GM12801 (cell line): Measurements from ENCODE around the gene IL23A.

Experiments used
- TF ChIP-seq, protein P1 (sequence below): IDR thresholded peaks from one replicate; pipeline ENCODE4 v1.5.1; 2011; ENCODE audit warnings: control low read depth; ENCODE audit not compliant: insufficient read length; ENCODE audit errors: extremely low read depth

IL23A gene

DNA sequence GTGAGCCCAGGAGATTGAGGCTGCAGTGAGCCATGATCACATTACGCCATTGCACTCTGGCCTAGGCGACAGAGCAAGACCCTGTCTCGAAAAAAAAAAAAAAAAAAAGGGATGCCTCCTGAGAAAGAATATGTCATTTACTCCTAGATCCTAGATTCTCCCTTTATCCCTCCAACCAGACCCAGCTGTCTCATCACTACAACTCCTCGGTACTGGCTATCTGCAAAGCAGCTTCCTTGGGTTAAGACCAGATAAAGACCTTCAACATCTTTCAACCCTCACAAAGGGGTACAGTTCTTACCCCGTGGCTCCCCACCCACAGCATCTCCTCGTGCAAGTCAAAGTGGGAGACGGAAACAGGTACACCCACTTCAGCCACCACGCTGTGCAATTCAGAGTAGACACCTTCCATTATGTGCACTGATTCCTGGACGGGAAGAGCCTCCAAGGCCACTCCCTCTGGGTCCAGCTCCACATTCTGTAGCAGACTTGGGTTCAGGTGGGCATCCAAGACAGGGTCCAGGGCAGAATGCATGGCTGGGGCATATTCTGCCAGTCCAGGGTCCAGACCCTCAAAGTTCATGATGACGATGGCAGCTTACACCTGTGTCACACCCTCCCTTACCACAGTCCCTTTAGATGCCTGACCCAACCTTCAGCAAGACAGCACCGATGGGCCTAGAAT lies 6.0 kb upstream of the IL23A start:
- TF ChIP-seq, protein P1, sequence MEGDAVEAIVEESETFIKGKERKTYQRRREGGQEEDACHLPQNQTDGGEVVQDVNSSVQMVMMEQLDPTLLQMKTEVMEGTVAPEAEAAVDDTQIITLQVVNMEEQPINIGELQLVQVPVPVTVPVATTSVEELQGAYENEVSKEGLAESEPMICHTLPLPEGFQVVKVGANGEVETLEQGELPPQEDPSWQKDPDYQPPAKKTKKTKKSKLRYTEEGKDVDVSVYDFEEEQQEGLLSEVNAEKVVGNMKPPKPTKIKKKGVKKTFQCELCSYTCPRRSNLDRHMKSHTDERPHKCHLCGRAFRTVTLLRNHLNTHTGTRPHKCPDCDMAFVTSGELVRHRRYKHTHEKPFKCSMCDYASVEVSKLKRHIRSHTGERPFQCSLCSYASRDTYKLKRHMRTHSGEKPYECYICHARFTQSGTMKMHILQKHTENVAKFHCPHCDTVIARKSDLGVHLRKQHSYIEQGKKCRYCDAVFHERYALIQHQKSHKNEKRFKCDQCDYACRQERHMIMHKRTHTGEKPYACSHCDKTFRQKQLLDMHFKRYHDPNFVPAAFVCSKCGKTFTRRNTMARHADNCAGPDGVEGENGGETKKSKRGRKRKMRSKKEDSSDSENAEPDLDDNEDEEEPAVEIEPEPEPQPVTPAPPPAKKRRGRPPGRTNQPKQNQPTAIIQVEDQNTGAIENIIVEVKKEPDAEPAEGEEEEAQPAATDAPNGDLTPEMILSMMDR, result no peak

DNA sequence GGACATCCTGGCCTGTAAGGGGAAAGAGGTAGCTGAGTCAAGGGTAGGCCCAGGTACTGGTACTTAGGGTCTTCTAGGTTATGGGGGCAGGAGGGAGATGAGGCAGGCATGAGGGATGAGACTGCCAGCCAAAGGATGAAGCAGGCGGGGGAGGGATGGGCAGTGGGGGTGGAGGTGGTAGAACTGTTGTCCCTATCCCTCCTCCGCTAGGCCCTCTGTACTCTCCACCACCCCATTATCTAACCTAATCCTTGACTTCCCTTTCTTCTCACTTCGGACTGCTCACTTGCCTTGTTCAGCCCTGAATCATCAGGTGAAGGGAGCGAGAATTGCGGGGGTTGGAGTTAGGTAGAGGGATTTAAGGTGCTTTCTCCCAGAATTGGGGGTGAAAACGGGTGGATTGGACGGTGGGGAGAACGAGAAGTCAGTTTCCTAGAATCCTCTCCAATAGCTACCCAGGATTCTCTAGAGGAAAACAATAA lies 5.4 kb upstream of the IL23A start:
- TF ChIP-seq, protein P1, result no peak

DNA sequence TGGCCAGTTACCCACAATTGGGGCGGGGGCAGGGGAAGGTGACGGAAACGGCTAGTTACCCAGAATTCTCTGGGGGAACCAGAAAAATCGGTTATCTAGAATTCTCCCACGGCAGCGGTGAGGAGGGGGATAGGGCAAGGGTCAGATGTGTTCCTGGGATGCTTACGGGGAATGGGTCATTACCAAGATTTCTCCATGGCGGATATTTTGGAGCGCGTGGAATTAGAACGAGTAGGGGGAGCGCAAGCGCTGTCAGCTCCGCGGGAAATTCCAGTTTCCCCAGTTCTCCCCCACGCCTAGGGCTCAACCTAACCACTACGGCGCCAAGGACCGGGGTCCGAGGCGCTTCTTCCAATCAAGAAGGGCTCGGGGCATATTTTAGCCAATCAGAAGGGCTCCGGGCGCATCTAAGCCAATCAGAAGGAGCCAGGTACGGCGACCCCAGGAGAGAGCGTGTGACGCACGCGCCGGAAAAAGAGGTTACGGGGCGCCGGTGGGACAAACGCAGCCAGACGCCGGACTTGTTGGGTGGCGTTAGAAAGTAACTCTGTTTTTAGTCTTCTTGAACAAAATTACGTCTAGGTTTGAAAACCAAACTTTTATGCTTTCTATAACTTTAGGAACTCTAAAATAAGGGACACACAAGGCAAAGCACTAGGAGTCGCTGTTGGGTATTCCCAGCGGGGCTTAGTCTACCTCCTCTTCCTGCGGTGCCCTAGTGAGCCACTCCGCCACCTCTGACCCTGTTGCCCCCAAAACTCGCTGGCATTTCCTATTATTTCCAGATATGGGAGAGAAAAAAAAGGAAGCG lies 4.8 kb upstream of the IL23A start, which contains the start of gene PAN2:
PAN2 (minus strand) TSS at position 322 of the 811 bp plus-strand sequence. CDS start 906 bp downstream, outside the sequence.
- TF ChIP-seq, protein P1, result no peak

DNA sequence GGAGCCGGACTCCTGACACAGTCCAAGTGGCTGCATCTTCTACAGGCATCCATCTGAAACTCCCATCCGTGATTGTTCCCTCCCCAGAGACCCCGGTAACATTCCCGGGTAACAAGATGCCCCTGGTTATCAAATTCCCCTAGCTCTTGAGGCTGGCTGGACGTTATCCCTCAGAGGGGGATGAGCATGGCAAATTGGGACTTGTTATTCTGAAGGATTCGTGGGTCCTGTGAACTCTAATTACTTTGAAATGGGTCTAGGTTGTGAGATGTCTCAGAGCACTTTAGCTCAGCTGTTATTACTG lies 4.2 kb upstream of the IL23A start:
- TF ChIP-seq, protein P1, result no peak

DNA sequence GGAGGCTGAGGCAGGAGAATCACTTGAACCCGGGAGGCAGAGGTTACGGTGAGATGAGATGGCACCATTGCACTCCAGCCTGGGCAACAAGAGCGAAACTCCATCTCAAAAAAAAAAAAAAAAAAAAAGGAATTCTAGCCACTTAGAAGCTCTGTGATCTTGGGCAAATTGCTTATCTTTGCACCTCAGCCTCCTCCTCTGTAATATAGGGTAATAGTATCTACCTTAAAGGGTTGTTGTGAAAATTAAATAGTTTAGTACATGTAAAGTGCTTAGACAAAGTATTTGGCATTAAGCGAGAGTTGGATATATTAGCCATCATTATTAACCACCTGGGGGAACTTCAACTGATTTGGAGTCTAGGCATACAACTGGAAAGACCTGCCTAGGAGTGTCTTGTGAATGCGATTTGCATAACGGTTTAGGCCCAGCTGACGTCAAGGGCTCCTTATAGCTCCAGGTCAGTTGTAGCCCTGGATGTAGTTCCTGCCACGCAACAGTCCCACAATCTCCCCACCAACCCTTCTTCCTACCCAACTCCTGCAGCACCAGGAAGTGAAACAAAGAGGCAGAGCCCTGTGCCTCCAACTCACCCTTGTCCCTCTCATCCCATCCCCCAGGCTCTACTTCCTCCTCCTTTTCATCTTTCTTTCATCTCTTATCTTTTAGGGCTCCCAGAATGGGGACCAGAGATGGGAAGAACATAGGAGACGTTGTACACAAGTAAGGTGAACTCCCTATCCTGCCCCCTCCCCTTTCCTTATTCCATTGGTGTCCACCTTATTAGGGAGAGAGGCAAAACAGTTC lies 2.1 kb upstream of the IL23A start:
- TF ChIP-seq, protein P1, result no peak

DNA sequence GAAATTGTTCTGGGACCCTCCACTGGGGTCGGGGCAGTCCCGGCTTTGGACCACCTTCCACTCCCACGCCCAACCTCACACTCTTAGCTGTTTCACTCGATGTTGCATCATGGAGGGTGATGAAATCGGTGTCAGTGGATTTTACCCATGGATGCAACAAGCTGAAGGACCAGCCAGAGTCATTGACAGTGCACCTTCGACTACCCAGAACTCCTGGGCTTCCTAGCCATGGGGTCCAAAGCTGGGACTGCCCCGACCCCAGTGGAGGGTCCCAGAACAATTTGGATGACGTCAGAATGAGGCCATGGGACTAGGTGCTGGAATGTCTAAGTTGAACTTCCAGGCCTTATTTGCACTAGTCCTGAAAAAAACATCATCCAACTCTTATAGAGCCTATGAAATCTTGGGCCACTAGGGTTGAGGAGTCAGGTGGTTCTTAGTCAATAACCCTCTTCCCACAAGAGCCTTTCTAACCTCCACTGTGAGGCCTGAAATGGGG lies 882 bp upstream of the IL23A start:
- TF ChIP-seq, protein P1, result no peak

DNA sequence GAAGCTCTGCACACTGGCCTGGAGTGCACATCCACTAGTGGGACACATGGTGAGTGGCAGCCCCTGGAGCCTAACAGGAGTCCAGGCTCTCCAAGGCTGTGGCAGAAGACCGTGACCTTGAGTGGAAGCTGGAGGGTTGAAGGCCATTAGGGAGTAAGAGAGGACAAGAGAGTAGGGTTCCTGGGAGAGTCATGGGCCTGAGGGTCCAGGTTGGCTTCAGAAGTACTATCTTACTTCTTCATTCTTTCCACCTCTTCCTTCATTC lies 406 bp downstream of the IL23A start:
- TF ChIP-seq, protein P1, result no peak
